ENCODE measurements around the gene FPR2. TPM values are rescaled to one million over a fixed set of nuclear protein-coding genes. Genes with fewer than 3 reads are reported as not detected.
A peak's percentile ranks its signal among the peaks of the same experiment; 100 is the strongest.

FPR2 gene
- total RNA-seq, 1 donor from 2014 or later = 0.95 TPM

GRCh38 chr19:51777570-51778462 is 16.8 kb downstream of the FPR2 start:
- ATAC-seq (peak; percentile 97), DNase-seq (ENCODE audit: missing footprints) (peak; percentile 81)
- intact Hi-C loops (cut with DNase I) = loop anchor here (5.0 kb wide), 3 partner anchors 34 to 306 kb away; no protein-coding TSS in a partner anchor

- intact Hi-C loops (cut with DNase I) = loop anchor here (5.0 kb wide), 3 partner anchors 33 to 307 kb away; no protein-coding TSS in a partner anchor
- no peak for ATAC-seq
These were observed 18.2 kb downstream of the FPR2 start for GRCh38 chr19:51779181-51779580.

DNA sequence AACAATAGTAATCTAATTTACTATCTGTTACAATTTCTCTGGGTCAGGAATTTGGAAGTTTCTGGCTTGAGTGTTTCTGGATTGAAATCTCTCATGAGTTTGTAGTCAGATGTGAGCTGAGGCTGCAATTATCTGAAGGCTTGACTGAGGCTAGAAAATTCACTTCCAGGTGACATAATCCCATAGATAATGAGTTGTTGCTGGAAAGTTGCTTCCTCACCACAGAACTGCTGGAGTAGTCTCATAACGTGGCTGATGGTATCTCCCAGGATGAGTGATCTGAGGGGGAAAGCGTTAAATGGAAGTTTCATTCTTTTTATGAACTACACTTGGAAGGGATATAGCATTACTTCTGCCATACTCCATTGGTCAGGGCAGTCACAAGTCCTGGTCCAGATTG is 18.7 kb downstream of the FPR2 start:
- intact Hi-C loops (cut with DNase I) = loop anchor here (5.0 kb wide), 3 partner anchors 33 to 307 kb away; no protein-coding TSS in a partner anchor
- no peak for ATAC-seq
- DNase-seq (ENCODE audit: missing footprints) = no peak

More at GRCh38 chr19:51779181-51779580, 18.2 kb downstream of the FPR2 start:
- no peak for DNase-seq (ENCODE audit: missing footprints)

- ATAC-seq (no peak), DNase-seq (ENCODE audit: missing footprints) (no peak)
- intact Hi-C loops (cut with DNase I) = no loop called here
These were observed 19.3 kb downstream of the FPR2 start for GRCh38 chr19:51780270-51780669.

GRCh38 chr19:51781999-51782398 is 21.0 kb downstream of the FPR2 start:
- ATAC-seq = no peak
- intact Hi-C loops (cut with DNase I) = no loop called here
- no peak for DNase-seq (ENCODE audit: missing footprints)

- ATAC-seq (no peak), DNase-seq (ENCODE audit: missing footprints) (no peak)
- intact Hi-C loops (cut with DNase I) = no loop called here
These were observed 22.4 kb downstream of the FPR2 start for GRCh38 chr19:51783372-51783771.

- no peak for ATAC-seq
- intact Hi-C loops (cut with DNase I) = no loop called here
These were observed 23.3 kb downstream of the FPR2 start for GRCh38 chr19:51784109-51784785.

DNA sequence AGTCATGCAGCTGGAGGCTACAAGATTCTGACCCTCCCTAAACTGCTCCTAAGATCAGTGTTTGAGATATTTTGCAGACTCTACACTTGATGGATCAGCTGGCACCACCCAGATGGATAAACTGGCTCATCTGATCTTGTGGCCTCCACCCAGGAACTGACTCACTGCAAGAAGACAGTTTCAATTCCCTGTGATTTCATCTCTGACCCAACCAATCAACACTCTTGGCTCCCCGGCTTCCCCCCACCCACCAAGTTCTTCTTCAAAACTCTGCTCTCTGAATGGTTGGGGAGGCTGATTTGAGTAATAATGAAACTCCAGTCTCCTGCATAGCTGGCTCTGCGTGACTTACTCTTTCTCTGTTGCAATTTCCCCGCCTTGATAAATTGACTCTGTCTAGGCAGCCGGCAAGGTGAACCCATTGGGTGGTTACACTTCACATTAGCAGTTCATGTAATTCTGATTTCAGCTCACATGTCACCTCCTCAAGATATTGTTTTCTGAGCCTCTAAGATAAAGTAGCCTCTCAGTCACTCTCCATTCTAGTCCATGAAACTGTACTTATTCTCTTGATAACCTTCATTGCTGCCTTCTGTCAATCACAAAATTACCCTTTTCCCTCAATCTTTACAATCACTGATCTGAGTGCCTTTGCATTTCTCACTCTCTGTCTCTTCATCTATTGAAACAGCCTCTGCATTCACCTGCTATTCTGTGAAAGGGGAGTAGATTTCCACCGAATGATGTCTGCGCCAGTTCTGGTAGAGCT is 24.1 kb downstream of the FPR2 start:
- ATAC-seq (peak; percentile 80), DNase-seq (ENCODE audit: missing footprints) (peak; percentile 76)
- intact Hi-C loops (cut with DNase I) = no loop called here

More at GRCh38 chr19:51784109-51784785, 23.3 kb downstream of the FPR2 start:
- DNase-seq (ENCODE audit: missing footprints) = no peak

DNA sequence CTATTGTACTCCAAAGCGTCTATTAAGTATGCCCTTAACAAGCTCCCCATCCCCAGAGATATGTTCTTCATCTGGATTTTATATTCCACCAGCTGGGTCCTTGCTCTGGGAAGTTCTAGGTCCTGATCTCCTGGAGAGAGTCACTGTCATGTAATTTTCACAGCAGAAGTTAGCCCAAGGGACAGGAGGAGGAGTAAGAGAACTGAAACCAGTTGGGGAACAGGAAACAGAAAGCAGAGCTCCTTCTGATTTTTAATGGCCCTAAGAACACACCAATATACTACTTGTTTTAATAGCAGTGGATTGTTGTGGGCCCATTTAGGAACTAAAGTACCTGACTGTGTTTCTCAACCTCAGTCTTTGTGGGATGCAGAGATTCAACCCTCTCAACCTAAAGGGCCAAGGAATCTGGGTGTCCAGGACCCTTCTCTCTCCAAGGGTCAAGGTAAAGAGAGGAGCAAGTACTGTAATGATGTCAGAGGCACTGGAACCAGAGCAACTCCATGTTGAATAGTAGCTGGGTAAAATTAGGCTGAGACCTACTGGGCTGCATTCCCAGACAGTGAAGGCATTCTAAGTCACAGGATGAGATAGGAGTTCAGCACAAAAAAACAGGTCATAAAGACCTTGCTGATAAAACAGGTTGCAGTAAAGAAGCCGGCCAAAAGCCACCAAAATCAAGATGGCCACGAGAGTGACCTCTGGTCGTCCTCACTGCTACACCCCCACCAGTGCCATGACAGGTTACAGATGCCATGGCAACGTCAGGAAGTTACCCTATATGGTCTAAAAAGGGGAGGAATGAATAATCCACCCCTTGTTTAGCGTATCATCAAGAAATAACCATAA is 25.9 kb downstream of the FPR2 start:
- no peak for DNase-seq (ENCODE audit: missing footprints)
- peak; percentile 24 for ATAC-seq
- intact Hi-C loops (cut with DNase I) = no loop called here

DNA sequence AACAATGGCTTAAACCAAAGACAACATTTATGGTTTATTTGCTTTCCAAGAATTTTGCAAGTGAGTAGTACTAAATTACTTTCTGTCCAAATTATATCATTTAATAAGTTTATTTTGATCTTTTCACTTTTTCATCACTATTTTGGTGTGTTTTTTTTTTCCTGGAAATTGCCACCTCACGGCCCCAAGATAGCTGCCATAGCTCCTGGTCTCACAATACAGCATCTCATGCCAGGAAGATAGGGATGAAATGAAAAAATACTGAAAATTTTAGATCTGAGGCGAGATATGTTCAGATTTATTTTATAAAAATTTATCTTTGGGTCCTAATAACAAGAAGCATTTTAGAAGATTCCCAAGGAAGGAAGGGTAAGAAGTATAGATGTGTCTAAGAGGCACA is 27.0 kb downstream of the FPR2 start:
- ATAC-seq (no peak), DNase-seq (ENCODE audit: missing footprints) (no peak)
- intact Hi-C loops (cut with DNase I) = no loop called here

- intact Hi-C loops (cut with DNase I) = no loop called here
- ATAC-seq (no peak), DNase-seq (ENCODE audit: missing footprints) (no peak)
These were observed 28.2 kb downstream of the FPR2 start for GRCh38 chr19:51789061-51789795.

DNA sequence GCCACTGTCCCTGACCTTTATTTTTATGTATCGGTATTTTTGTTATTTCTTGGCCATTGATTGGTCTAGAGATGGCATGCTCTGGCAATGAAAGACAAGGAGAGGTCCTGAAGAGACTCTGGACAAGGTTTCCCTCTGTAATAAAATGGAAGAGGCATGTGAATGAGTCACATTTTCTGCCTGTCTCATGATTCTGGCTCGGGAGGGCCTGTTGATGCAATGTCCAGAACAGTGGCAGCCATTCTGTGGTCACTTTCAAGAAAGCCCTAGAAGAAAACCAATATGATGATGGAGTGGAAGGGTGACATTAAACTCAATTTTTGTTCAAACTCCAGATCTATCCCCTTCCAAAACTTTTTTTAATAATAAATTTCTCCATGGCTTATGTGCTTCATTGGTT is 32.0 kb downstream of the FPR2 start:
- ATAC-seq = no peak
- intact Hi-C loops (cut with DNase I) = no loop called here
- no peak for DNase-seq (ENCODE audit: missing footprints)

DNA sequence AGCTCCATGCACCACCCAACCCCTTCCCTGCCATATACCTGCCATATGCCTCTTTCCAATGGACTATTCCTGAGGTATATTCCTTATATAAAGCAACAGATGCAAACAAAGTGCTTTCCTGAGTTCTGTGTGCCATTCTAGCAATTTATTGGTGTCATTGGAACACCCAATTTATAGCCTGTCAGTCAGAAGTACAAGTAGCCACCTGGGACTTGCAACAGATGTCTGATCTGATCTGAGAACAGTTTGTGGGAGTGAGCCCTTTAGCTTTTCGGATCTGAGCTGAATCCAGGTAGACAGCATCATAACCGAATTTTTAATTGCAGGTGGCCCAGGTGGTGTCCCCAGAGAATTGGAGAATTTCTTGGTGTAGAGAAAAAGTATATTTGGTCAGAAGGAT is 33.0 kb downstream of the FPR2 start:
- intact Hi-C loops (cut with DNase I) = no loop called here
- no peak for ATAC-seq
- no peak for DNase-seq (ENCODE audit: missing footprints)

GRCh38 chr19:51794885-51795490 is 34.0 kb downstream of the FPR2 start, which contains the start of gene FPR3:
Gene FPR3 (plus strand): TSS chr19:51795157. CDS start chr19:51823749, 28,592 bp downstream.
- DNase-seq (ENCODE audit: missing footprints) = no peak
- intact Hi-C loops (cut with DNase I) = no loop called here
- no peak for ATAC-seq

GRCh38 chr19:51796195-51796679 is 35.3 kb downstream of the FPR2 start:
- intact Hi-C loops (cut with DNase I) = no loop called here
- DNase-seq (ENCODE audit: missing footprints) (no peak), ATAC-seq (no peak)

DNA sequence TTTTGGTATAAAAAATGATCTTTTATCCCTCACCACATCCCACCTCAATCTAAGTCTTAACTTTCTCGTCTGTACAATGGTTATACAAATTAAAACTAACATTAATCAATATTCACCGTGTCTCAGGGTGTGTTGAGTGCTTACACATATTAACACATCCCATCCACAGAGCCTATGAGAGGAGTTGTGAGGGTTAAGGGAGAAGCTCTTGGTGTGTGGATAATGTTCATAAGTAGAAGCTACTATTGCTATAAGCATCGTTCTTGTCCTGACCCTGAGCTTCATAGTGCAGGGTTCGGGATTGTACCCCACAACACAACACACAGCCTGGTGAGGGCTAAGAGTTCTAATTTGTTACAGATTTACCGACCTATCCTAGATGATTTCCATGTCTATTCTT is 36.5 kb downstream of the FPR2 start:
- DNase-seq (ENCODE audit: missing footprints) = no peak
- ATAC-seq = no peak
- intact Hi-C loops (cut with DNase I) = no loop called here

- ATAC-seq = no peak
- no peak for DNase-seq (ENCODE audit: missing footprints)
- intact Hi-C loops (cut with DNase I) = no loop called here
These were observed 37.1 kb downstream of the FPR2 start for GRCh38 chr19:51798062-51798461.
